HG02678 (cell line): ENCODE data around the gene RHOBTB1.
"Not testable (repeated sequence)": the region's sequence is repeated elsewhere in the genome, so short reads cannot be mapped to it uniquely, and the experiment has no call there.

Experiments
- ATAC-seq: cut with Tn5 transposase; IDR thresholded peaks from one replicate; pipeline ENCODE4 v1.9.1; 2021; ENCODE audit warnings: mild to moderate bottlenecking, moderate library complexity; ENCODE audit not compliant: unreplicated experiment

Gene RHOBTB1

GRCh38 chr10:60908031-60908430 lies 36.0 kb downstream of the RHOBTB1 start:
- no peak for ATAC-seq

- ATAC-seq, result no peak
These were observed 36.7 kb downstream of the RHOBTB1 start for GRCh38 chr10:60907236-60907635.

GRCh38 chr10:60906825-60907224 lies 37.2 kb downstream of the RHOBTB1 start:
- ATAC-seq, result not testable (repeated sequence)

- no peak for ATAC-seq
These were observed 37.6 kb downstream of the RHOBTB1 start for GRCh38 chr10:60906411-60906810.

- ATAC-seq, result no peak
These were observed 38.4 kb downstream of the RHOBTB1 start for GRCh38 chr10:60905580-60905979.

- no peak for ATAC-seq
These were observed 40.9 kb downstream of the RHOBTB1 start for GRCh38 chr10:60903096-60903495.

GRCh38 chr10:60901561-60902235 lies 42.3 kb downstream of the RHOBTB1 start:
- no peak for ATAC-seq

- ATAC-seq, result no peak
These were observed 44.7 kb downstream of the RHOBTB1 start for GRCh38 chr10:60899266-60899665.

- ATAC-seq, result no peak
These were observed 45.7 kb downstream of the RHOBTB1 start for GRCh38 chr10:60898321-60898720.

GRCh38 chr10:60896810-60897209 lies 47.2 kb downstream of the RHOBTB1 start:
- no peak for ATAC-seq

- no peak for ATAC-seq
These were observed 48.0 kb downstream of the RHOBTB1 start for GRCh38 chr10:60896033-60896432.

GRCh38 chr10:60894786-60895185 lies 49.2 kb downstream of the RHOBTB1 start:
- no peak for ATAC-seq

GRCh38 chr10:60893231-60893630 lies 50.8 kb downstream of the RHOBTB1 start:
- ATAC-seq, result no peak

- no peak for ATAC-seq
These were observed 51.4 kb downstream of the RHOBTB1 start for GRCh38 chr10:60892571-60892970.

GRCh38 chr10:60890811-60891210 lies 53.2 kb downstream of the RHOBTB1 start:
- no peak for ATAC-seq

- ATAC-seq, result peak; percentile 64
These were observed 60.8 kb downstream of the RHOBTB1 start for GRCh38 chr10:60883187-60883586.

GRCh38 chr10:60878224-60878623 lies 65.8 kb downstream of the RHOBTB1 start:
- no peak for ATAC-seq

- no peak for ATAC-seq
These were observed 66.2 kb downstream of the RHOBTB1 start for GRCh38 chr10:60877777-60878120.

GRCh38 chr10:60877061-60877776 lies 66.8 kb downstream of the RHOBTB1 start:
- ATAC-seq, result no peak

GRCh38 chr10:60873758-60874157 lies 70.2 kb downstream of the RHOBTB1 start:
- no peak for ATAC-seq

GRCh38 chr10:60872451-60872850 lies 71.5 kb downstream of the RHOBTB1 start:
- ATAC-seq, result no peak

GRCh38 chr10:60871215-60871614 lies 72.8 kb downstream of the RHOBTB1 start:
- ATAC-seq, result no peak

- ATAC-seq, result no peak
These were observed 73.2 kb downstream of the RHOBTB1 start for GRCh38 chr10:60870803-60871202.
